ENCODE results near the gene RGS9BP.

DNA sequence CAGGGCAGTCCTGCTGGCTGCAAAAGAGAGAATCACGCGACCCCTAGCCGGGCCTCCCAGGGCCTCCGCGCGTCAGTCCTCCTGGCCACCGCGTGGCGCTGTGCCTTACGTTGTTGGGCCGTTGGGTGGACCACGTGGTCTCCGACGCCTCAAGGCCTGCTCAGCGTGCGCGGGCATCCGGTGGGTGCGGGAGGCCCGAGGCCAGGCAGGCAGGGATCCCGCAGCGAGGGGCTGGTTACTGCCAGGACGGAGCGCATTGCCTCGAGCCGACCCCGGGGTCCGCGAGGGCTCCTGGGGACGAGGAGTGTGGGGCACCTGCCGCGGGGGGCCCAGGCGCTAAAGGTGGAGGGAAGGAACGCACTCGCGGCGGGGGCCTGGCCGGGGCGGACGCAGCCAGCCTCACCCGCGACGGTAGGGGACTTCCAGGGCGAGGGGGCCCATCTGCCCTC is 44.0 kb downstream of the RGS9BP start, which contains the start of gene TDRD12:
- TF ChIP-seq CTCF (IDR thresholded peaks at IDR 0.05; ENCODE audit: insufficient read depth, low read length, poor library complexity, severe bottlenecking) (no peak), EZH2phosphoT487 (conservative IDR thresholded peaks at IDR 0.05; ENCODE audit: low read length) (no peak)

All from SU-DHL-6 (cell line).